Tibial artery (tissue), 4 donors: Measurements from ENCODE around the gene IKBKE.

Source experiments
- DNase-seq, 2 donors: peaks; one replicate each; pipeline ENCODE4 v3.0.0-alpha.2; 2019
- H3K27ac ChIP-seq, 2 donors: fragments of 200-600 bp; sonication (generic) in 1 of 2; 1 replicate in 1 of 2; 2 replicates in 1 of 2; pipeline ENCODE4 v1.5.1; 2018 to 2019; ENCODE audit warnings: mild to moderate bottlenecking in 1 of 2
- H3K27me3 ChIP-seq, 2 donors: fragments of 200-600 bp; sonication (generic) in 1 of 2; one replicate each; pipeline versions ENCODE4 v1.5.1 to v1.6.0; 2016 to 2019
- H3K36me3 ChIP-seq, 3 donors: fragments of 200-600 bp; sonication (generic) in 2 of 3; one replicate each; pipeline ENCODE4 v1.5.1; 2016 to 2019; ENCODE audit warnings: mild to moderate bottlenecking in 2 of 3
- H3K4me1 ChIP-seq, 4 donors: fragments of 200-600 bp; sonication (generic) in 2 of 4; 1 replicate in 3 of 4; 2 replicates in 1 of 4; pipeline ENCODE4 v1.5.1; 2016 to 2019
- H3K4me3 ChIP-seq, 2 donors: fragments of 200-600 bp; sonication (generic) in 1 of 2; 1 replicate in 1 of 2; 2 replicates in 1 of 2; pipeline ENCODE4 v1.5.1; 2018 to 2019; ENCODE audit warnings: mild to moderate bottlenecking in 2 of 2
- H3K9me3 ChIP-seq, 3 donors: fragments of 200-600 bp; sonication (generic) in 1 of 3; one replicate each; pipeline ENCODE4 v1.5.1; 2016 to 2019
- intact Hi-C: fragments of 100-400 bp; cut with DNase I; formaldehyde crosslinking; loops from one replicate; pipeline ENCODE4 v1.15.0; 2023; ENCODE audit warnings: low total_unique reads
- TF ChIP-seq, protein P1 (sequence below), 2 experiments: fragments of 200-600 bp in 1 of 2; fragments of 450-650 bp in 1 of 2; IDR thresholded peaks; one replicate each; pipeline ENCODE4 v1.5.1; 2017 to 2019; ENCODE audit warnings: antibody characterized with exemption in 2 of 2, mild to moderate bottlenecking in 1 of 2, moderate library complexity in 1 of 2

The IKBKE gene

DNA sequence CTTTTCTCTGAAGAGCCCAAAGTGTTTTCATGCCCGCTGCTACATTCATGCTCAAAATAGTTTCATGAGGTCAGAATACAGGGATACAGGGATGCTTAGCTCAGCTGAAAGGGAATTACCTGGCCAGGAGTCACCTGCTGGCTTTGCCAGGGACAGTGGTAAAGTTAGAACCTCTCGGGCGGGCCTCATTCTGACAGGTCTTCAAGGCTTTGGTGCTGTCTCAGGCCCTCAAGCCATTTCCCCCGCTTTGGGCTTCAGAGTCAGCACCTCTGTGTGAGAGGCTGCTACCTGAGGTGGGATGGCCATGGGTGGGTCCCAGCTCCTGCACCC lies 42.5 kb downstream of the IKBKE start:
- H3K27ac ChIP-seq, result peak overlapping the region; percentile 0 to 43
- no peaks in the 10 kb centered on the region for H3K9me3 ChIP-seq
- no peak for DNase-seq
- TF ChIP-seq, protein P1, sequence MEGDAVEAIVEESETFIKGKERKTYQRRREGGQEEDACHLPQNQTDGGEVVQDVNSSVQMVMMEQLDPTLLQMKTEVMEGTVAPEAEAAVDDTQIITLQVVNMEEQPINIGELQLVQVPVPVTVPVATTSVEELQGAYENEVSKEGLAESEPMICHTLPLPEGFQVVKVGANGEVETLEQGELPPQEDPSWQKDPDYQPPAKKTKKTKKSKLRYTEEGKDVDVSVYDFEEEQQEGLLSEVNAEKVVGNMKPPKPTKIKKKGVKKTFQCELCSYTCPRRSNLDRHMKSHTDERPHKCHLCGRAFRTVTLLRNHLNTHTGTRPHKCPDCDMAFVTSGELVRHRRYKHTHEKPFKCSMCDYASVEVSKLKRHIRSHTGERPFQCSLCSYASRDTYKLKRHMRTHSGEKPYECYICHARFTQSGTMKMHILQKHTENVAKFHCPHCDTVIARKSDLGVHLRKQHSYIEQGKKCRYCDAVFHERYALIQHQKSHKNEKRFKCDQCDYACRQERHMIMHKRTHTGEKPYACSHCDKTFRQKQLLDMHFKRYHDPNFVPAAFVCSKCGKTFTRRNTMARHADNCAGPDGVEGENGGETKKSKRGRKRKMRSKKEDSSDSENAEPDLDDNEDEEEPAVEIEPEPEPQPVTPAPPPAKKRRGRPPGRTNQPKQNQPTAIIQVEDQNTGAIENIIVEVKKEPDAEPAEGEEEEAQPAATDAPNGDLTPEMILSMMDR (IDR thresholded peaks at IDR 0.05), result no peak
- H3K4me1 ChIP-seq, result peaks cover 0 to 49% (median 39%) of the 10 kb centered on the region in 4 donors
- H3K4me3 ChIP-seq, result no peak overlapping the region
- no peaks in the 10 kb centered on the region for H3K36me3 ChIP-seq
- no peaks in the 10 kb centered on the region for H3K27me3 ChIP-seq
- intact Hi-C loops, result loop anchor here (2.0 kb wide), 1 partner anchor 20 kb away; no protein-coding TSS in a partner anchor

DNA sequence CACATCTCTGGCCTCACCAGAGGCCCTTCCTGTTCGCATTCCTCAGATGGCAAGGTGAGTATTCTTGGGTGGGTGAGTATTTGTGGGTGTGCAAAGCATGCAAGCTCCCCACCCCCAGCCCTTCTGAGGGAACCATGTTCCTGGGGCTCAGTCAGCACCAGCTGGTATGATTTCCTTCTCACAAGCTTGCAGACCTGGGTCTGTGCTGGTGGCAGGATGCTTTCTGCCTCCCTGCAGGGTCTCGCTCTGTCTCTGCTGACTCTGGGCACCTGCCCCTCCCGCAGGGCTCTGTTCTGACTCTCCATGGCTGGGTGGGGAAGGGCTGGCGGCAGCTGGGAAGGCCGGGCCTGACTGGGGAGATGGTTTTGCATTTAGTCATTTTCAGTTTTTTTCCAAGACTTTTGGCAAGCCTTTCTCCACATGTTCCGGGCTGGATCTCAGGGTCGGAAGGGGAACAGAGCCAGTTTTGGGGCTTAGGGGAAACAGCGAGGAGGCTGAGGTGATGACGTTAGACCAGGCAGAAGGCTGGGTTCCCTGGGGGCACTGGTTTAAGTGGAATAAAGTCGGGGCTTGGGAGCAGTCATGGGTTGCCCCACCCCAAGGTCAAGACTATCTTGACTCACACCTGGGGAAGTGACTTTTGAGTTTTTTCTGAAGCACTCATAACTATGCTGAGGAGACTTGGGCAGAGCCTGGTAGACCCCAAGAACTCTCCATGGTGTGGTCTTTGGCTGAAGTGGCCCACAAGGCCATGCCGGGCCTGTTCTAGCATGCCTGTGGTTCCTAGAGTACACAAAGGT lies 43.2 kb downstream of the IKBKE start:
- peak overlapping the region; percentile 43 to 54 for H3K27ac ChIP-seq
- H3K9me3 ChIP-seq, result no peaks in the 10 kb centered on the region
- H3K27me3 ChIP-seq, result no peaks in the 10 kb centered on the region
- intact Hi-C loops, result loop anchor here (2.0 kb wide), 1 partner anchor 21 kb away; no protein-coding TSS in a partner anchor
- TF ChIP-seq, protein P1 (IDR thresholded peaks at IDR 0.05), result no peak
- no peaks in the 10 kb centered on the region for H3K36me3 ChIP-seq
- no peak overlapping the region for H3K4me3 ChIP-seq
- peak; percentile 77 to 91 for DNase-seq
- H3K4me1 ChIP-seq, result peaks cover 0 to 43% (median 33%) of the 10 kb centered on the region in 4 donors

DNA sequence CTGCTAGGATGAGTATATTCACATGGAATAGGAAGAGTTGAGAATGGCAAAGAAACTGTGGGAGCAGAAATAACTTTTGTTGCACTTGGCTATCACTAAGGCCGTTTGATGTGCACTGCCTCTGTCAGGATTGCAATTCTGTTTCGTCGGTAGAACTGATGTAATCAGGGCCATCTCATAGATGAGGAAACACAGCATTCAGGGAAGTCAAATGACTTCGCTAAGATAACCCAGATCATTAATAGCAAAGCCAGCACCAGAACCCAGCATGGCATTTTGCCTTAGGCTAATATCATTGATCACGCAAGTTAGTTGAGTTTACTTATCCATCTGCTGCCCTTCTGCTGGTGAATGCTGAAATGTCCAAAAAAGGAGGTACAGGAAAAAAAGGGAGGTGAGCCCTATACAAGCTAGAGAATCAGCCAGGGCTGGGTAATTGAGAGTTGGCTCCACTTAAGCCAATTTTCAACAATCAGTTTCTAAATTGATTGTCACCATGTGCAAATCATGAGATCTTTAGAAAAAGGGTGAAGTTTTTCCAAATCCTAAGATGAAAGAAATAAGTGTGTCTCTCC lies 44.6 kb downstream of the IKBKE start:
- H3K27me3 ChIP-seq, result no peaks in the 10 kb centered on the region
- no peaks in the 10 kb centered on the region for H3K36me3 ChIP-seq
- TF ChIP-seq, protein P1 (IDR thresholded peaks at IDR 0.05), result no peak
- no peak overlapping the region for H3K4me3 ChIP-seq
- no peaks in the 10 kb centered on the region for H3K9me3 ChIP-seq
- no peak overlapping the region for H3K27ac ChIP-seq
- intact Hi-C loops, result no loop called here
- DNase-seq, result no peak
- peaks cover 0 to 30% (median 24%) of the 10 kb centered on the region in 4 donors for H3K4me1 ChIP-seq

DNA sequence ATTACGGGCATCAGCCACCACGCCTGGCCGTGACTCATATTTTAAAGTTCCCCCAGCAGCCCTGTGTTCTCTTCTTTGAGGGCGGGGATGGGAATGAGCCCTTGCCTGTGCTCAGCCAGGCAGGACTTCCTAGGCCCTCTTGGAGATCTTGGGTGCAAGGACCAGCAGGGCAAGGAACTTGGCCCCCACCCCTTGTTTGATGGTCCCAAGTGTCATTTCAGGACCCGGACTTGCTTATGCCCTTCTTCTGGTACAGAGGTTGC lies 46.4 kb downstream of the IKBKE start:
- Histone ChIP-seq H3K27ac (no peak overlapping the region), H3K4me3 (no peak overlapping the region), H3K27me3 (no peaks in the 10 kb centered on the region), H3K4me1 (peaks cover 0 to 30% (median 24%) of the 10 kb centered on the region in 4 donors), H3K36me3 (no peaks in the 10 kb centered on the region), H3K9me3 (no peaks in the 10 kb centered on the region)
- intact Hi-C loops, result no loop called here
- no peak for DNase-seq
- TF ChIP-seq, protein P1 (IDR thresholded peaks at IDR 0.05), result no peak

DNA sequence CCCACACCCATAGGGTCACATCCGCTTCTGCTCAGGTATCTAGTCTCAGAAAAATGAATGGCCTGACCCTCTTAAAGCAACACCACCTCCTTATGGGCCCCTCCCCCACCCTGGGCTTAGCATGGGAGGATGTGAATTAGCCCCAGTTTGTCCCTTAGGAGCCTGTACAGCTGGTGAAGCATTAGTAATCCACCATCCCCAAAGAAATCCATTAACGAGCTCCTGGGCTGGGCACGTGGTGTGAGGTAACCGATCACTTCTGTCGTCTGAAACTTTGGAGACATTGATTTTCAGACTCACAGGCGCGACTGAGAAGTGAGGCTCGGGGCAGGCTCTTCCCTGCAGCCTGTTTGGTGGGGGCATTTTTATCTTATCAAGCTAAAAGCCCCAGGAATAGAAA lies 47.5 kb downstream of the IKBKE start:
- Histone ChIP-seq H3K9me3 (no peaks in the 10 kb centered on the region), H3K36me3 (no peaks in the 10 kb centered on the region), H3K4me1 (peaks cover 0 to 22% (median 18%) of the 10 kb centered on the region in 4 donors), H3K27me3 (no peaks in the 10 kb centered on the region), H3K27ac (no peak overlapping the region), H3K4me3 (no peak overlapping the region)
- intact Hi-C loops, result no loop called here
- TF ChIP-seq, protein P1 (IDR thresholded peaks at IDR 0.05), result no peak
- no peak for DNase-seq
